ENCODE measurements around the gene CPEB4. TPM values are rescaled to one million over a fixed set of nuclear protein-coding genes. Genes with fewer than 3 reads are reported as not detected.

Gene CPEB4
- total RNA-seq, 1 experiment from 2014 or later = 15.4 TPM

DNA sequence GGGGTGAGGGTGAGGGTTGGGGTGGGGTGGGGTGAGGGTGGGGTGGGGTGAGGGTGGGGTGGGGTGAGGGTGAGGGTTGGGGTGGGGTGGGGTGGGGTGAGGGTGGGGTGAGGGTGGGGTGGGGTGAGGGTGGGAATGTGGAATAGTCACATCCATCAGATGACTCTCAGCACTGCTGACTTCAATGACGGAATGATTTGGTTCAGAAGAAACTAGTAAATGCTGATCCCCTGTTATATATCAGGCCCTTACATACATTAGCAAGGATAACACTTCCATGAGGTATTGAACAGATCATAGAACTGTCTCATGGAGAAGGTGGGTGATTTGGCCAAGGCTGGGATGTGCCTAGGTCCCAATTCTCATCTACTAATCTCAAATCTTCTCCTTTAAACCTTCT is 76.4 kb downstream of the CPEB4 start:
- Histone ChIP-seq H3K4me2 (0 out of 2 replicates have a peak overlapping the region, but pooled peaks have one; percentile 40), H3K9me2 (ENCODE audit: insufficient read depth) (no peaks in the 10 kb centered on the region; the same call in 1 of the 2 replicates), H3K27ac (no peak overlapping the region), H2AFZ (no peak overlapping the region), H3K27me3 (ENCODE audit: insufficient read depth, low read depth) (no peaks in the 10 kb centered on the region), H3K9me3 (ENCODE audit: insufficient read depth, low read depth) (no peaks in the 10 kb centered on the region), H3K36me3 (ENCODE audit: low read depth) (no peaks in the 10 kb centered on the region), H4K20me1 (ENCODE audit: insufficient read depth) (no peaks in the 10 kb centered on the region; the same call in 1 of the 2 replicates), H3K79me2 (ENCODE audit: low read depth) (no peaks in the 10 kb centered on the region), H3K4me1 (replicated peaks; ENCODE audit: insufficient read depth) (peaks cover 21% of the 10 kb centered on the region), H3K4me3 (no peak overlapping the region), H3F3A (ENCODE audit: insufficient read depth, low read depth) (peaks cover 26% of the 10 kb centered on the region)
- ChIA-PET POLR2A (ENCODE audit: unreplicated experiment) (interaction anchor here (0.9 to 1.0 kb wide), 2 partner anchors 47 to 79 kb away, joined by 6 to 7 read pairs; no protein-coding TSS in a partner anchor), CTCF (interaction anchor here (0.6 to 1.6 kb wide), 4 partner anchors 9 to 349 kb away, joined by 6 to 10 read pairs (median 7); partner anchors contain the start of gene BOD1)
- no peak for DNase-seq
- intact Hi-C loops (cut with micrococcal nuclease; ENCODE audit: unreplicated experiment) = loop anchor here (5.0 kb wide), 1 partner anchor 77 kb away; the partner anchor contains the start of gene CPEB4
- no TSS peak for BruUV-seq (replicated peaks)
- TF ChIP-seq EZH2 (IDR thresholded peaks at IDR 0.05; ENCODE audit: low read depth) = no peak
- TF ChIP-seq, protein P1, sequence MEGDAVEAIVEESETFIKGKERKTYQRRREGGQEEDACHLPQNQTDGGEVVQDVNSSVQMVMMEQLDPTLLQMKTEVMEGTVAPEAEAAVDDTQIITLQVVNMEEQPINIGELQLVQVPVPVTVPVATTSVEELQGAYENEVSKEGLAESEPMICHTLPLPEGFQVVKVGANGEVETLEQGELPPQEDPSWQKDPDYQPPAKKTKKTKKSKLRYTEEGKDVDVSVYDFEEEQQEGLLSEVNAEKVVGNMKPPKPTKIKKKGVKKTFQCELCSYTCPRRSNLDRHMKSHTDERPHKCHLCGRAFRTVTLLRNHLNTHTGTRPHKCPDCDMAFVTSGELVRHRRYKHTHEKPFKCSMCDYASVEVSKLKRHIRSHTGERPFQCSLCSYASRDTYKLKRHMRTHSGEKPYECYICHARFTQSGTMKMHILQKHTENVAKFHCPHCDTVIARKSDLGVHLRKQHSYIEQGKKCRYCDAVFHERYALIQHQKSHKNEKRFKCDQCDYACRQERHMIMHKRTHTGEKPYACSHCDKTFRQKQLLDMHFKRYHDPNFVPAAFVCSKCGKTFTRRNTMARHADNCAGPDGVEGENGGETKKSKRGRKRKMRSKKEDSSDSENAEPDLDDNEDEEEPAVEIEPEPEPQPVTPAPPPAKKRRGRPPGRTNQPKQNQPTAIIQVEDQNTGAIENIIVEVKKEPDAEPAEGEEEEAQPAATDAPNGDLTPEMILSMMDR (conservative IDR thresholded peaks at IDR 0.05) = no peak

DNA sequence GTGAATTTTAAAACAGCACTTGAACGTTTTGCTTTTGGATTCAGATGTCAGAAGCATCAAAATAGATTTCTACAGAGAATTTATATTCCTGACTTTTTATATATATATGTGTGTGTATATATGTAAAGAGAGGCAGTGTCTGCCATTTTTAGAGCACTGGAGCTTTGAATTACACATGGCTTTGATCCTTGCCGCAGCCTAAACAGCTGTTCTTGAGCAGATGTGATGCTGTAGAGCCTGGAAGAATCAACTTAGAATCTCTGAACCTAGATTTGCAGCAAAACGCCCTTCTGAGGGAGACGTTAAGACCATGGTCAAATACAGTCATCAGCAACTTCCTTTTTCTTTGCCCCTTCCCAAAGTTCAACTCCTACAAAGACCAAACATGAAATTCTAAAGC is 79.1 kb downstream of the CPEB4 start:
- H3K27ac ChIP-seq = no peak overlapping the region
- no peak for DNase-seq
- H3K9me2 ChIP-seq (ENCODE audit: insufficient read depth) = no peaks in the 10 kb centered on the region
- H3K36me3 ChIP-seq (ENCODE audit: low read depth) = no peaks in the 10 kb centered on the region
- H3K4me1 ChIP-seq (replicated peaks; ENCODE audit: insufficient read depth) = peaks cover 35% of the 10 kb centered on the region
- no peak overlapping the region for H3K4me2 ChIP-seq
- POLR2A ChIA-PET (ENCODE audit: unreplicated experiment) = no interaction called here
- H3K4me3 ChIP-seq = no peak overlapping the region
- peaks cover 32% of the 10 kb centered on the region for H3F3A ChIP-seq (ENCODE audit: insufficient read depth, low read depth)
- BruUV-seq (replicated peaks) = no TSS peak
- intact Hi-C loops (cut with micrococcal nuclease; ENCODE audit: unreplicated experiment) = no loop called here
- H3K27me3 ChIP-seq (ENCODE audit: insufficient read depth, low read depth) = no peaks in the 10 kb centered on the region
- no peaks in the 10 kb centered on the region for H4K20me1 ChIP-seq (ENCODE audit: insufficient read depth)
- H3K79me2 ChIP-seq (ENCODE audit: low read depth) = no peaks in the 10 kb centered on the region
- no peak for TF ChIP-seq EZH2 (IDR thresholded peaks at IDR 0.05; ENCODE audit: low read depth)
- TF ChIP-seq, protein P1 (conservative IDR thresholded peaks at IDR 0.05) = no peak
- CTCF ChIA-PET = no interaction called here
- no peaks in the 10 kb centered on the region for H3K9me3 ChIP-seq (ENCODE audit: insufficient read depth, low read depth)
- no peak overlapping the region for H2AFZ ChIP-seq

DNA sequence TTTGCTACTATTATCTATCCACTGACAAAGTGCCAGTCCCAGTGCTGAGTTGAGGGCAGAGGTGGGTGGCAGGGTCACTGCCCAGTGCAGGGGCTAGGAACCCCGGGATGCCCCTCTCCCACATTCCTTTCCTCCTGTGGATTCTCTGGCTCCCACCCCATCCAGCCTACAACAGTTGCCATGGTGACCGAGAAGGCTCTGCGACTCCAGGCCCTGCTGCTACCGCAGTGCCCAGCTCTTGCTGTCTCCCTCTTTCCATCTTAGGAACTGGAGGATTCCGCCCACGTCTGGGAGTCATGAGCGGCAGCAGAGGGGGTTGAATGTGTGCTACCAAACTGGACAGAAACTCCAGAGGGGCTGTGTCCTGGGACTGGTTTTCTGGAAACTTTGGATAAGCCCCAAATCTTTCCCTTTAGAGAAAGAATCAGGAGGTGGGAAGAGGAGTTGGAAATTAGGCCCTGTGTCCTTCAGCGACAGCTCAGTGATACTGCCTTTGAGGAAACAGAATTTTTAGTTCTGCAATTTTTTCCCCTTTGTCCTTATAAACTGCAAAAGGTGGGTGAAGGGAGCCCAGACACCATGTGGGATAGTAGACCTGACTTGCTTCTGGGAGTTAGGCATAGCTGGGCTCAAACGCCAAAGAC is 80.1 kb downstream of the CPEB4 start:
- CTCF ChIA-PET = no interaction called here
- Histone ChIP-seq H3K4me1 (replicated peaks; ENCODE audit: insufficient read depth) (peaks cover 34% of the 10 kb centered on the region), H3K4me3 (no peak overlapping the region), H3K27ac (peak overlapping the region; percentile 40; the same call in 1 of the 2 replicates), H4K20me1 (ENCODE audit: insufficient read depth) (no peaks in the 10 kb centered on the region), H3K27me3 (ENCODE audit: insufficient read depth, low read depth) (no peaks in the 10 kb centered on the region), H3K79me2 (ENCODE audit: low read depth) (no peaks in the 10 kb centered on the region), H3K9me3 (ENCODE audit: insufficient read depth, low read depth) (no peaks in the 10 kb centered on the region), H3F3A (ENCODE audit: insufficient read depth, low read depth) (peaks cover 22% of the 10 kb centered on the region), H3K36me3 (ENCODE audit: low read depth) (no peaks in the 10 kb centered on the region), H3K9me2 (ENCODE audit: insufficient read depth) (no peaks in the 10 kb centered on the region), H3K4me2 (0 out of 2 replicates have a peak overlapping the region, but pooled peaks have one; percentile 0), H2AFZ (no peak overlapping the region)
- DNase-seq = no peak
- POLR2A ChIA-PET (ENCODE audit: unreplicated experiment) = no interaction called here
- intact Hi-C loops (cut with micrococcal nuclease; ENCODE audit: unreplicated experiment) = no loop called here
- no TSS peak for BruUV-seq (replicated peaks)
- TF ChIP-seq EZH2 (IDR thresholded peaks at IDR 0.05; ENCODE audit: low read depth) = no peak
- TF ChIP-seq, protein P1 (conservative IDR thresholded peaks at IDR 0.05) = no peak

Measured in PC-9 (cell line).